RKO (cell line): ENCODE results near the gene IL9R.
"Not testable (repeated sequence)": the region's sequence is repeated elsewhere in the genome, so short reads cannot be mapped to it uniquely, and the experiment has no call there.

ENCODE experiments used
- DNase-seq: peaks from one replicate; pipeline ENCODE4 v3.0.0-alpha.2; 2016; ENCODE audit warnings: low spot score

IL9R gene

GRCh38 chrX:156030474-156030873 is 33.0 kb downstream of the IL9R start:
- not testable (repeated sequence) for DNase-seq
